Activated naive CD4-positive, alpha-beta T cell treated with anti-CD3 and anti-CD28 coated beads, Interleukin-2, amount 10 ng/mL, durations not matched to agents 7 days and 5 days (primary cell): ENCODE results near the gene PRR23C.
"Not testable (repeated sequence)": the region's sequence is repeated elsewhere in the genome, so short reads cannot be mapped to it uniquely, and the experiment has no call there.

Experiments
- CTCF ChIA-PET: fragments of 350-600 bp; sonication (Branson Sonifier 250); formaldehyde crosslinking; loops from one replicate; lab custom pipeline; 2021; ENCODE audit warnings: antibody characterized with exemption; lab: Charles Lee
- DNase-seq: peaks from one replicate; pipeline ENCODE4 v3.0.0-alpha.2; 2020
- H3K27ac Mint-ChIP-seq: one replicate; pipeline ENCODE4 v1.8.0; 2021; ENCODE audit warnings: mild to moderate bottlenecking, moderate library complexity, mixed read lengths
- H3K27me3 Mint-ChIP-seq: one replicate; pipeline ENCODE4 v1.8.0; 2021; ENCODE audit warnings: mild to moderate bottlenecking, mixed read lengths
- H3K36me3 Mint-ChIP-seq: one replicate; pipeline ENCODE4 v1.8.0; 2021; ENCODE audit warnings: mixed read lengths
- H3K4me1 Mint-ChIP-seq: one replicate; pipeline ENCODE4 v1.8.0; 2021; ENCODE audit warnings: mixed read lengths
- H3K4me3 Mint-ChIP-seq: one replicate; pipeline ENCODE4 v1.8.0; 2021; ENCODE audit warnings: mild to moderate bottlenecking, moderate library complexity, mixed read lengths
- H3K9me3 Mint-ChIP-seq: one replicate; pipeline ENCODE4 v1.8.0; 2021; ENCODE audit warnings: mixed read lengths

PRR23C gene

GRCh38 chr3:139044366-139045210 lies at the start of gene PRR23C:
PRR23C (minus strand) TSS chr3:139044892; CDS start chr3:139044620, 272 bp downstream.
- Mint-ChIP-seq H3K9me3 (peaks cover 12% of the 10 kb centered on the region), H3K4me3 (no peak within 1 kb of the TSS), H3K4me1 (no peaks in the 10 kb centered on the region), H3K27me3 (no peaks in the 10 kb centered on the region), H3K36me3 (no peaks in the 10 kb centered on the region), H3K27ac (no peak within 1 kb of the TSS)
- CTCF ChIA-PET = no interaction called here
- DNase-seq = no peak

- CTCF ChIA-PET = no interaction called here
- DNase-seq = no peak
- Mint-ChIP-seq H3K9me3 (peaks cover 2% of the 10 kb centered on the region), H3K4me1 (no peaks in the 10 kb centered on the region), H3K36me3 (no peaks in the 10 kb centered on the region), H3K27ac (no peak overlapping the region), H3K27me3 (peaks cover 10% of the 10 kb centered on the region), H3K4me3 (no peak overlapping the region)
Observed at GRCh38 chr3:139093840-139094239, 49.1 kb upstream of the PRR23C start.

GRCh38 chr3:139088462-139089324 lies 44.0 kb upstream of the PRR23C start:
- Mint-ChIP-seq H3K4me1 (no peaks in the 10 kb centered on the region), H3K9me3 (peaks cover 2% of the 10 kb centered on the region), H3K36me3 (no peaks in the 10 kb centered on the region), H3K27me3 (peaks cover 6% of the 10 kb centered on the region), H3K4me3 (no peak overlapping the region), H3K27ac (no peak overlapping the region)
- CTCF ChIA-PET = no interaction called here
- DNase-seq = no peak

GRCh38 chr3:139087621-139088020 lies 42.9 kb upstream of the PRR23C start:
- no peaks in the 10 kb centered on the region for H3K36me3 Mint-ChIP-seq
- CTCF ChIA-PET = no interaction called here
- no peak for DNase-seq
- H3K27ac Mint-ChIP-seq = no peak overlapping the region
- H3K4me1 Mint-ChIP-seq = no peaks in the 10 kb centered on the region
- peaks cover 6% of the 10 kb centered on the region for H3K27me3 Mint-ChIP-seq
- H3K4me3 Mint-ChIP-seq = no peak overlapping the region
- H3K9me3 Mint-ChIP-seq = peaks cover under 1% of the 10 kb centered on the region

- no peaks in the 10 kb centered on the region for H3K4me1 Mint-ChIP-seq
- H3K36me3 Mint-ChIP-seq = no peaks in the 10 kb centered on the region
- no peak overlapping the region for H3K27ac Mint-ChIP-seq
- DNase-seq = no peak
- CTCF ChIA-PET = interaction anchor here (1.6 kb wide), 1 partner anchor 10 kb away, joined by 3 read pairs; no protein-coding TSS in a partner anchor
- H3K4me3 Mint-ChIP-seq = no peak overlapping the region
- peaks cover 15% of the 10 kb centered on the region for H3K27me3 Mint-ChIP-seq
- no peaks in the 10 kb centered on the region for H3K9me3 Mint-ChIP-seq
Observed at GRCh38 chr3:139084176-139084575, 39.5 kb upstream of the PRR23C start.

- Mint-ChIP-seq H3K27me3 (peaks cover 3% of the 10 kb centered on the region), H3K36me3 (no peaks in the 10 kb centered on the region), H3K27ac (no peak overlapping the region), H3K9me3 (peaks cover 11% of the 10 kb centered on the region), H3K4me1 (no peaks in the 10 kb centered on the region), H3K4me3 (no peak overlapping the region)
- CTCF ChIA-PET = no interaction called here
- DNase-seq = no peak
Observed at GRCh38 chr3:139074565-139075115, 29.9 kb upstream of the PRR23C start.

GRCh38 chr3:139062918-139063317 lies 18.2 kb upstream of the PRR23C start:
- H3K27me3 Mint-ChIP-seq = no peaks in the 10 kb centered on the region

GRCh38 chr3:139052802-139053600 lies 8.3 kb upstream of the PRR23C start:
- no peak overlapping the region for H3K27ac Mint-ChIP-seq
- H3K9me3 Mint-ChIP-seq = peaks cover 7% of the 10 kb centered on the region
- H3K36me3 Mint-ChIP-seq = no peaks in the 10 kb centered on the region
- no peak for DNase-seq
- CTCF ChIA-PET = no interaction called here
- H3K4me1 Mint-ChIP-seq = no peaks in the 10 kb centered on the region
- no peaks in the 10 kb centered on the region for H3K27me3 Mint-ChIP-seq
- no peak overlapping the region for H3K4me3 Mint-ChIP-seq

More at GRCh38 chr3:139062918-139063317, 18.2 kb upstream of the PRR23C start:
- CTCF ChIA-PET = no interaction called here
- DNase-seq = no peak
- no peaks in the 10 kb centered on the region for H3K9me3 Mint-ChIP-seq
- H3K36me3 Mint-ChIP-seq = no peaks in the 10 kb centered on the region
- H3K4me3 Mint-ChIP-seq = no peak overlapping the region
- H3K27ac Mint-ChIP-seq = no peak overlapping the region
- H3K4me1 Mint-ChIP-seq = no peaks in the 10 kb centered on the region

GRCh38 chr3:139043554-139044365 lies 932 bp downstream of the PRR23C start:
- CTCF ChIA-PET = no interaction called here
- Mint-ChIP-seq H3K27me3 (no peaks in the 10 kb centered on the region), H3K4me1 (no peaks in the 10 kb centered on the region), H3K36me3 (no peaks in the 10 kb centered on the region), H3K9me3 (peaks cover 12% of the 10 kb centered on the region), H3K27ac (no peak overlapping the region), H3K4me3 (no peak overlapping the region)
- DNase-seq = no peak

GRCh38 chr3:139037478-139037877 lies 7.2 kb downstream of the PRR23C start:
- H3K27ac Mint-ChIP-seq = no peak overlapping the region
- no peaks in the 10 kb centered on the region for H3K9me3 Mint-ChIP-seq
- no peaks in the 10 kb centered on the region for H3K4me1 Mint-ChIP-seq
- H3K27me3 Mint-ChIP-seq = no peaks in the 10 kb centered on the region
- H3K4me3 Mint-ChIP-seq = no peak overlapping the region
- no peaks in the 10 kb centered on the region for H3K36me3 Mint-ChIP-seq
- DNase-seq = no peak
- CTCF ChIA-PET = no interaction called here

GRCh38 chr3:139032326-139033002 lies 12.2 kb downstream of the PRR23C start:
- H3K27me3 Mint-ChIP-seq = no peaks in the 10 kb centered on the region
- H3K9me3 Mint-ChIP-seq = peaks cover 8% of the 10 kb centered on the region
- H3K4me3 Mint-ChIP-seq = no peak overlapping the region
- CTCF ChIA-PET = no interaction called here
- no peaks in the 10 kb centered on the region for H3K36me3 Mint-ChIP-seq
- H3K4me1 Mint-ChIP-seq = no peaks in the 10 kb centered on the region
- DNase-seq = no peak
- no peak overlapping the region for H3K27ac Mint-ChIP-seq

- H3K36me3 Mint-ChIP-seq, DNase-seq, H3K27me3 Mint-ChIP-seq, H3K27ac Mint-ChIP-seq, H3K9me3 Mint-ChIP-seq, CTCF ChIA-PET, H3K4me1 Mint-ChIP-seq, H3K4me3 Mint-ChIP-seq: not testable (repeated sequence)
Observed at GRCh38 chr3:139030576-139030975, 14.1 kb downstream of the PRR23C start.

- no peak for DNase-seq
- H3K9me3 Mint-ChIP-seq = peaks cover 5% of the 10 kb centered on the region
Observed at GRCh38 chr3:139024968-139025367, 19.7 kb downstream of the PRR23C start.

More at GRCh38 chr3:139024968-139025367, 19.7 kb downstream of the PRR23C start:
- Mint-ChIP-seq H3K4me1 (no peaks in the 10 kb centered on the region), H3K36me3 (no peaks in the 10 kb centered on the region), H3K4me3 (no peak overlapping the region), H3K27me3 (no peaks in the 10 kb centered on the region), H3K27ac (no peak overlapping the region)
- CTCF ChIA-PET = no interaction called here
